Measurements from ENCODE around the gene ZNF41.
"Not testable (repeated sequence)": the region's sequence is repeated elsewhere in the genome, so short reads cannot be mapped to it uniquely, and the experiment has no call there.

ZNF41 gene

GRCh38 chrX:47502316-47503125 lies 19.5 kb upstream of the ZNF41 start:
- Mint-ChIP-seq H3K27ac (no peak overlapping the region), H3K4me3 (no peak overlapping the region), H3K4me1 (no peaks in the 10 kb centered on the region), H3K9me3 (no peaks in the 10 kb centered on the region), H3K27me3 (no peaks in the 10 kb centered on the region), H3K36me3 (no peaks in the 10 kb centered on the region)
- ATAC-seq (ENCODE audit: low read depth) = no peak
- DNase-seq (ENCODE audit: low spot score in 2 of 2) = no peak

- Mint-ChIP-seq H3K27ac (no peak overlapping the region), H3K9me3 (no peaks in the 10 kb centered on the region), H3K4me1 (no peaks in the 10 kb centered on the region), H3K36me3 (no peaks in the 10 kb centered on the region), H3K4me3 (no peak overlapping the region), H3K27me3 (no peaks in the 10 kb centered on the region)
- DNase-seq (ENCODE audit: low spot score in 2 of 2) = no peak
- peak; percentile 56 for ATAC-seq (ENCODE audit: low read depth)
These were observed 18.4 kb upstream of the ZNF41 start for GRCh38 chrX:47501226-47502074.

- no peak for ATAC-seq (ENCODE audit: low read depth)
- H3K27ac Mint-ChIP-seq = no peak overlapping the region
- DNase-seq (ENCODE audit: low spot score in 2 of 2) = no peak
- no peaks in the 10 kb centered on the region for H3K36me3 Mint-ChIP-seq
- H3K9me3 Mint-ChIP-seq = no peaks in the 10 kb centered on the region
- no peak overlapping the region for H3K4me3 Mint-ChIP-seq
- H3K27me3 Mint-ChIP-seq = no peaks in the 10 kb centered on the region
- no peaks in the 10 kb centered on the region for H3K4me1 Mint-ChIP-seq
These were observed 17.5 kb upstream of the ZNF41 start for GRCh38 chrX:47500554-47500953.

DNA sequence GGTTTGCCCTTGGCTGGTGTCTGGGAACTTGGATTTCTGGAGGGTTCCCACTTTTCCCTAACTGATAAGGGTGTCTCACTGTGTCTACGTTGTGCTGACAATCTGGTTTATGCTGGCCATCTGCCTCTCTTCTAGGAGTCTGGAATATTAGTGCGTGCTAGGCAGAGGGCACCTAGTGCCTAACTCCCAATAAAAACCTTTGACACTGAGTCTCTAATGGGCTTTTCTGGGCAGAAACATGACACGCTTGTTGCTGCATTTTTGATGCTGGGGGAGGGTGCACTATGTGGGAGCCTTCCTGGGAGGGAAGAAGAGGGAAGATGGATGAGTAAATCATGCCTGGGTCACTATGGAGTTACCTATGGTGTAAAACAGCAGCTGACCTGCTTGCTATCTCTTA lies 16.3 kb upstream of the ZNF41 start:
- no peaks in the 10 kb centered on the region for H3K27me3 Mint-ChIP-seq
- no peak for ATAC-seq (ENCODE audit: low read depth)
- H3K4me1 Mint-ChIP-seq = no peaks in the 10 kb centered on the region
- H3K4me3 Mint-ChIP-seq = no peak overlapping the region
- H3K36me3 Mint-ChIP-seq = no peaks in the 10 kb centered on the region
- no peak for DNase-seq (ENCODE audit: low spot score in 2 of 2)
- no peaks in the 10 kb centered on the region for H3K9me3 Mint-ChIP-seq
- H3K27ac Mint-ChIP-seq = no peak overlapping the region

GRCh38 chrX:47498411-47498810 lies 15.4 kb upstream of the ZNF41 start:
- H3K27me3 Mint-ChIP-seq = no peaks in the 10 kb centered on the region
- no peaks in the 10 kb centered on the region for H3K4me1 Mint-ChIP-seq
- no peaks in the 10 kb centered on the region for H3K9me3 Mint-ChIP-seq
- ATAC-seq (ENCODE audit: low read depth) (no peak), DNase-seq (ENCODE audit: low spot score in 2 of 2) (no peak)
- H3K4me3 Mint-ChIP-seq = no peak overlapping the region
- no peaks in the 10 kb centered on the region for H3K36me3 Mint-ChIP-seq
- no peak overlapping the region for H3K27ac Mint-ChIP-seq

DNA sequence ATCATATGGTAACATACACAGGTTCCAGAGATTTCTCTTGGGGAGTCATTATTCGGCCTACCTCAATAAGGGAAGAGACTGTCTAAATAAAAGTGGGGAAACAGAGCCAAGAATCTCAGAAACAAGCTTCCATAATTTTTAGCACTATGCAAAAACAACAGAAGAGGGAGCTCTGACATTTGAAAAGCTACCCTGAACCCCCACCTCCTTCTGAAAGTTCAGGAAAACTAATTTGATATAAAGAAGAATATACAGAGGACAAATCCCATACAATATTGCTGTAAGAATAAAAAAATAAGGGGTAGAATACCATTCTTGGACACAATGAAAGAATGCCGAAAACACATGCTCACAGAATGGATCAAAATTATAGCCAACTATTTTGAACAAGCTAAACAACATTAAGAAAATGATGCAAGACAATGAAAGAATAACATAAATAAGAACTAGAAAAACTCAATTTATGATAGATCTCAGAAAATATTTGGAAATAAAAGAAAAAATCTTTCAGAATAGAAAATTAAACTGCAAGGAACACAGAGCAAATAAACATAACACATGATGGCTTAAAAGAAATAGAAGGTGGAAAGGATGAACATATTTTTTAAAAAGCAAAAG lies 14.4 kb upstream of the ZNF41 start:
- no peaks in the 10 kb centered on the region for H3K36me3 Mint-ChIP-seq
- no peaks in the 10 kb centered on the region for H3K4me1 Mint-ChIP-seq
- no peak overlapping the region for H3K27ac Mint-ChIP-seq

DNA sequence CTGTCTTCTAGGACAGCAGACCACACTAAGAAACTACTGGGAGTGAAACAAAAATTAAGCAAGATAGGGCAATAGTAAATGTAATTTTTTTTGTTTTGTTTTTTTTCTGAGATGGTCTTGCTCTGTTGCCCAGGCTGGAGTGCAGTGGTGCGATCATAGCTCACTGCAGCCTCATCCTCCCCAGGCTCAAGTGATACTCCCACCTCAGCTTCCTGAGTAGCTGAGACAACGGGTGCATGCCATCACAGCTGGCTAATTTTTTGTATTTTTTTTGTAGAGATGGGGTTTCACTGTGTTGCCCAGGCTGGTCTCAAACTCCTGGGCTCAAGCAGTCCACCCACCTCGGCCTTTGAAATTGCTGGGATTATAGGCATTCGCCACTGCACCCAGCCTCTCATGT lies 9.1 kb upstream of the ZNF41 start:
- not testable (repeated sequence) for H3K27me3 Mint-ChIP-seq; H3K27ac Mint-ChIP-seq; H3K9me3 Mint-ChIP-seq; H3K4me3 Mint-ChIP-seq; DNase-seq (ENCODE audit: low spot score in 2 of 2); H3K4me1 Mint-ChIP-seq; H3K36me3 Mint-ChIP-seq
- peak; percentile 54 for ATAC-seq (ENCODE audit: low read depth)

More for the DNA sequence above, 14.4 kb upstream of the ZNF41 start:
- no peak for DNase-seq (ENCODE audit: low spot score in 2 of 2)
- H3K9me3 Mint-ChIP-seq = no peaks in the 10 kb centered on the region
- ATAC-seq (ENCODE audit: low read depth) = no peak
- H3K4me3 Mint-ChIP-seq = no peak overlapping the region
- H3K27me3 Mint-ChIP-seq = no peaks in the 10 kb centered on the region

DNA sequence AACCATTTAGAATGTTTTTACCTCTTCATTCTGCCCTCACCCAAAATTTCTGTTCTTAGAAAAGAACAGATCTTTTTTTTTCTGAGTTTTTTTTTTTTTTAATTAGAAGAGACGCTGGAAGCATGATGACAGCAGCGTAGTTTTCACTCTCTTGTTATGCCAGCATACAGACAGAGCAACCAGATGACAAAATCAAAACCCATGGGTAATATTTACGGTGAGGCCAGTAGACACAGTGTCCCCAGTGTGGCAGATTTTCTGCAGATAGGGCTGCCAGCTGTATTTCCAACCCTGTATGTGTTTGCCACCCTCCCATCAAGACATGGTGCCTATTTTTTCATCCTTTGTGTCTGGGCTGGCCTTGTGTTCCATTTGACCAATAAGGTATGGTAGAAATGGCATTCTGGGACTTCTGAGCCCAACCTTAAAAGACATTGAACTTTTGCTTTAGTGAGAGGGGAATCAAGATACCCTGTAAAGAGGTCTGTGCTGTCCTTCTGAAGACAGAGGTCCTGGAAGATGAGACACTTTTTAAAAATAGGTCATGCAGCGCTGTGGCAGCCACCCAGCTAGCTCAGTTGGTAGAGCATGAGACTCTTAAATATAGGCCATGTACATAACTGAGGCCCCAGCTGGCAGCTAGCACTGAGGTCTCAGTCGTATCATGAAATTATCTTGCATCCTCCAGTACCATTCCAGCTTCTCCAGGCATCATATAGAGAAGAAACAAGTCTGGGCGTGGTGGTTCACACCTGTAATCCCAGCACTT lies 6.7 kb upstream of the ZNF41 start:
- Mint-ChIP-seq H3K4me1 (peaks cover 4% of the 10 kb centered on the region), H3K27me3 (no peaks in the 10 kb centered on the region), H3K9me3 (no peaks in the 10 kb centered on the region), H3K4me3 (no peak overlapping the region), H3K36me3 (no peaks in the 10 kb centered on the region), H3K27ac (no peak overlapping the region)
- DNase-seq (ENCODE audit: low spot score in 2 of 2) (no peak), ATAC-seq (ENCODE audit: low read depth) (no peak)

GRCh38 chrX:47484885-47485284 lies 1.9 kb upstream of the ZNF41 start:
- no peak for DNase-seq (ENCODE audit: low spot score in 2 of 2)
- Mint-ChIP-seq H3K4me1 (peaks cover 19% of the 10 kb centered on the region), H3K4me3 (no peak overlapping the region), H3K36me3 (no peaks in the 10 kb centered on the region), H3K9me3 (no peaks in the 10 kb centered on the region), H3K27ac (no peak overlapping the region), H3K27me3 (no peaks in the 10 kb centered on the region)
- no peak for ATAC-seq (ENCODE audit: low read depth)

- Mint-ChIP-seq H3K4me1 (peaks cover 19% of the 10 kb centered on the region), H3K4me3 (peak overlapping the region; percentile 91), H3K27me3 (no peaks in the 10 kb centered on the region), H3K27ac (peak overlapping the region; percentile 93), H3K9me3 (no peaks in the 10 kb centered on the region), H3K36me3 (no peaks in the 10 kb centered on the region)
- DNase-seq (ENCODE audit: low spot score in 2 of 2) (no peak), ATAC-seq (ENCODE audit: low read depth) (no peak)
These were observed 565 bp upstream of the ZNF41 start for GRCh38 chrX:47483306-47484268.

DNA sequence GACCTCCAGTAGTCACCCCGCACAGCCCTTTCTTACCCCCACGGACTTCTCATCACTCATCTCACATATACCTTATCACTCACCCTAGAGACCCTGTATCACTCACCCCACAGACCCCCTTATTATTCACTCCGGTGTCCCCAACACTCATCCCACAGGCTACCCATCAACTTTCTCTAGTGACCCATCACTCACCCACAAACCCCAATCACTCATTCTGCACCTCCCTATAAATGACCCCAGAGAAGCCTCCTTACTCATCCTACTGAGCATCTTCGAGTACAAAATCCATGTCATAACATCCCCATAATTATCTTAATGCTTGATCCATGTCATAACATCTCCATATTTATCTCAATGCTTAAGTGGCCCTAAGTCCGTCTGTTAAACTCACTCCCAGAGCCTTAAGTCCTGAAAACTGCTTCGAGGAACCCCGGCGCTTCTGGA lies 934 bp downstream of the ZNF41 start:
- Mint-ChIP-seq H3K4me3 (peak overlapping the region; percentile 91), H3K4me1 (peaks cover 23% of the 10 kb centered on the region), H3K36me3 (no peaks in the 10 kb centered on the region), H3K9me3 (no peaks in the 10 kb centered on the region), H3K27ac (peak overlapping the region; percentile 93), H3K27me3 (no peaks in the 10 kb centered on the region)
- DNase-seq (ENCODE audit: low spot score in 2 of 2) (no peak), ATAC-seq (ENCODE audit: low read depth) (no peak)

- DNase-seq (ENCODE audit: low spot score in 2 of 2) (no peak), ATAC-seq (ENCODE audit: low read depth) (no peak)
- H3K4me3 Mint-ChIP-seq = peak overlapping the region; percentile 25
- H3K9me3 Mint-ChIP-seq = no peaks in the 10 kb centered on the region
- H3K4me1 Mint-ChIP-seq = peaks cover 27% of the 10 kb centered on the region
- H3K36me3 Mint-ChIP-seq = no peaks in the 10 kb centered on the region
- H3K27me3 Mint-ChIP-seq = no peaks in the 10 kb centered on the region
- H3K27ac Mint-ChIP-seq = no peak overlapping the region
These were observed 1.9 kb downstream of the ZNF41 start for GRCh38 chrX:47481160-47481559.

- Mint-ChIP-seq H3K4me3 (peak overlapping the region; percentile 25), H3K36me3 (no peaks in the 10 kb centered on the region), H3K27ac (no peak overlapping the region), H3K27me3 (no peaks in the 10 kb centered on the region), H3K9me3 (no peaks in the 10 kb centered on the region), H3K4me1 (peaks cover 31% of the 10 kb centered on the region)
- DNase-seq (ENCODE audit: low spot score in 2 of 2) (no peak), ATAC-seq (ENCODE audit: low read depth) (no peak)
These were observed 2.4 kb downstream of the ZNF41 start for GRCh38 chrX:47480576-47480975.
